NCI-H526 (cell line): ENCODE results near the gene UBAP2L.
"Not testable (repeated sequence)": the region's sequence is repeated elsewhere in the genome, so short reads cannot be mapped to it uniquely, and the experiment has no call there.

ENCODE experiments used
- DNase-seq, 2 experiments: peaks; one replicate each; lab custom pipeline; 2025; lab: John Stamatoyannopoulos, UW

Gene UBAP2L

DNA sequence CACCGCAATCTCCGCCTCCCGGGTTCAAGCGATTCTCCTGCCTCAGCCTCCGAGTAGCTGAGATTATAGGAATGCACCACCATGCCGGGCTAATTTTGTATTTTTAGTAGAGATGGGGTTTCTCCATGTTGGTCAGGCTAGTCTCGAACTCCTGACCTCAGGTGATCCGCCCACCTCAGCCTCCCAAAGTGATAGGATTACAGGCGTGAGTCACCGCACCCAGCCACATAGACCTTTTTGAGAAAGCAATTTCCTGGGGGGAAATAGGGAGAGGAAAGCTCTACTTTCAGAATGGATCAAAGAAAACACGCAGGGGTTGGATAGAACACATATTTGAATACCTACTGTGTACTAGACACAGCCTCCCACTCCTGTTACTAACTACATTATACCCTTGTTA is 15.0 kb upstream of the UBAP2L start:
- DNase-seq, result not testable (repeated sequence)

DNA sequence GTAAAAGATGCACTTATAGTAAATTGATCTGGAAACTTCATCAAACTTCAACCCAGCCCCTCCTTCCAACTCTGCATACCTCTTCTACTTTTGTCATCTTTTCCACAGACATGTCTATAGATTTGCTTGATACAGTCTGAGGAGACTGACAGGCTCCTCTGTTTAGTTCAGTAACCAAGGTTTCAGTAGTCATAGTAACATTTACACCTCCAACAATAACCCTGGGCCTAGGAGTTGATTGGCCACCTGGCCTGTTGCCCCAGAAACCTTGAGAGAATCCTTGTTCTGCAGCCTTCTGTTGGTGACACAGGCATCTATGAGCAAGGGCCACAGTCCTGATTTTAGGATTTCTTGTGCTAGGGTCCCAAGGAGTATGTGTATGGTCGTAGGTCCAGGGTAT is 14.6 kb upstream of the UBAP2L start, which contains the start of gene CFAP141:
Gene CFAP141 (minus strand): TSS at position 138 of the 400 bp plus-strand sequence. CDS start 26 bp downstream, at position 112.
- DNase-seq, result no peak

DNA sequence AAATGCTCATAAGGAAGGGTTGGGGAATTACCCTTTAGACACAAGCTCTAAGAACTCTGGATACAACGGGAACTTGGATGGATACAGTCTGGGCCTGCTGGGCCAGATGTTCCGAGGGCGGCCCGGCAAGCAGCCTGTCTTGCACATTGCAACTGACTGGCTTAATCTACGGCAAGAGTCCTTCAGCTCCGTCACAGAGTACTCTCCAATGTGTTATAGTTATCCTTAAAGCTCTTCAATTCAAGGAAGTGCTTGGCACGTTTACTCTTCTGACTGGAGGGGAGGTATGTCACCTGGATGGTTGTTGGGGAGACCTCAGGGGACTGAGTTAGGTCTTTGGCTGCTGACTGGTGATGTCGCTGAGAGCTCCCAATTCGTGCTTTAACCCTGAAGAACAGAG is 13.5 kb upstream of the UBAP2L start:
- DNase-seq, result no peak

DNA sequence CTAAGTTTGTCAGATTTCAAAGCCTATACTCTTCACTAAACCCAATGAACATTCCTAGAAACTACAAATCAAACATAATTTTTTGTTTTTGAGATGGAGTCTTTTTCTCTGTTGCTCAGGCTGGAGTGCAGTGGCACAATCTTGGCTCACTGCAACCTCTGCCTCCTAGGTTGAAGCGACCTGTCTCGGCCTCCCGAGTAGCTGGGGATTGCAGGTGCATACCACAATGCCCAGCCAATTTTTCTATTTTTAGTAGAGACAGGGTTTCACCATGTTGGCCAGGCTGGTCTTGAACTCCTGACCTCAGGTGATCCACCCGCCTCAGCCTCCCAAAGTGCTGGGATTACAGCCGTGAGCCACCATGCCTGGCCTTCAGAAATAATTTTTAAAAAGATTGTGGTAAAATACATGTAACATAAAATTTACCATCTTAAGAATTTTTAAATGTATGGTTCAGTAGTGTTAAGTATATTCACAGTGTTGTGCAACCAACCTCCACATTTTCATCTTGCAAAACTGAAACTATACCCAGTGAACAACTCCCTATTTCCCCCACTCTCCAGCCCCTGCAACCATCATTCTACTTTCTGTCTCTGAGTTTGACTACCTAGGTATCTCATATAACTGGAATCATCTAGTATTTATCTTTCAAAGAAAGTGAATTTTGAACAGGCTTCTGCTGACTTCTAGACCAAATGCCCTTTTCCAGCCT is 11.9 kb upstream of the UBAP2L start:
- no peak for DNase-seq

DNA sequence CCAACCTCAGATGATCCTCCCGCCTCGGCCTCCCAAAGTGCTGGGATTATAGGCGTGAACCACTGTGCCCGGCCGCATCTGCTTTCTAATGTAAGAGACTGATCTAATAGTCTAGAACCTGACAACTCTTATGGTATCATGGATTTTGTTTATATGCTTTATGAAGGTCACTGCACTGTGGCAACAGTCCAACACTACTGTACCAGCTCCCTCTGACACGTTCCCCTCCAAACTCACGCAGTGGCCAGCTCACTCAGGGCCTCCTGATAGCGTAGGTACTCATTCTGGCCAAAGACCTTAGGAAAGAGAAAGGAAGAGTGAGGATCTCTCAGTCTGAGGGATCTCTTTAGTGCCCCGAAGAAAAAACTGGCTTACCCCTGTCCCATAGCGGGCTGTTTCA is 8.7 kb upstream of the UBAP2L start:
- no peak for DNase-seq

DNA sequence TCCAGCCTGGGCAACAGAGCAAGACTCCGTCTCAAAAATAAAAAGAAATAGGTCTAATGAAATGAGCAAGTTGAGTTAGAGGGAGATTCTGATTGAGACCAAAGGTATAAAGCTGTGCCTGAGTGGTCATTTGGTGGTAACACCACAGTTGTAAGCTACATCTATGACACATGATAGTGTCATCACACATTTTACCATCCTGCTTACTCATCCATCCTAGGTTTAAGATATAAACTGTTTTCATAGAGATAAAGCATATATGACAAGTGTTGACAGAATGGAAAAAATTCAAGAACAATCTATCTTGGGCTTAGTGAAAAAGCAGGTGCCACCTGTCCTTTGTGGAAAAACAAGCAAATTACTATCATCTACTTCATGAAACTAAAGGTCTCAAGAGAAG is 7.5 kb upstream of the UBAP2L start:
- no peak for DNase-seq

DNA sequence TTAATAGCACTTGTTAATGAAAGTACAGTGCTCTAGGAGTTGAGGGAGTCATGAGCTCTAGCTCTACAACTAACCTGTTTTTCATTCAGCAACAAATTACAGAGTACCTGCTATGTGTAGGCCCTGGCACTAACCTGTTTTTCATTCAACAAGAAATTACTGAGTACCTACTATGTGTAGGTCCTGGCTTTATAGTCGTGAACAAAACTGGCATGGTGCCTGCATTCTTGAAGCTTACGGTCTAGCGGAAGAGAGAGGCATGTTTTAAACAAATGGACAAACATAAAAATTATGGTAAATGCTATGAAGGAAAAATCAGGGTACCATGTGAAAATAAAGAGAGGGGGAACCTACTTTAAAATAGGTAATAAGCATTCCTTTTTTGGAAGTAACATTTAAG is 2.2 kb upstream of the UBAP2L start:
- no peak for DNase-seq

DNA sequence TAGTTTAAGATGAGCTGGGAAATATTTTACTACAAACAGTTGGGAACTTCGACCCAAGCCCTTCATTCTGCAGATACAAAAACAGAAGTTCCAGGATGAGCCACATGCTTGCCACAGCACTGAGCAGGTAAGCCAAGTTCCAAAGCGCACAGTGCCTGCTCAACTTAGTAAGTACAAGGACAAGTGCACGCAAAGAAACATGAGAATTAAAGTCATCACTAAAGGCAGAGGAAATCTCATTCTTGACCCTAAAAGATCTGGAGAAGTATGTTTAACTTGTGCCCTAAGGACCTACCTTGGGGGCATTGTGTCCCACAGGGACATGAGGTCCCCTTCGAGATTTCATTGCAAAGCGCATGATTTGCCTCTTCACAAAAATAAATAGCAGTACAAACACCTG is 1.2 kb upstream of the UBAP2L start:
- peak; percentile 40 to 60 for DNase-seq

DNA sequence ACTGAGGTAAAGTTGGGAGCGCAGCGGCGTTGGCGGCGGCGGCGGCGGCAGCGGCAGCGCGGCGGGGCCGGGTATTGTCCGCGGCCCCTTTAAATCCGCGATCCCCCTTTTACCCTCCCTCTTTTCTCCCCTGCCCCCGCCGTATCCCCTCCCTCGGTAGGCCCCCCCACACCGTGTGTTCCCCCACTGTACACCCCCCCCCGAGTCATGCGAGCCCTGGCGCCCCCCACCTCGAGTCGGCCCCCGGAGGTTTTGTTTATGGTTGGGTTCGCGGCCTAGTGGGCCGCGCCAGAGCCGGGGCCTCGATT is 169 bp downstream of the UBAP2L start:
- no peak for DNase-seq

DNA sequence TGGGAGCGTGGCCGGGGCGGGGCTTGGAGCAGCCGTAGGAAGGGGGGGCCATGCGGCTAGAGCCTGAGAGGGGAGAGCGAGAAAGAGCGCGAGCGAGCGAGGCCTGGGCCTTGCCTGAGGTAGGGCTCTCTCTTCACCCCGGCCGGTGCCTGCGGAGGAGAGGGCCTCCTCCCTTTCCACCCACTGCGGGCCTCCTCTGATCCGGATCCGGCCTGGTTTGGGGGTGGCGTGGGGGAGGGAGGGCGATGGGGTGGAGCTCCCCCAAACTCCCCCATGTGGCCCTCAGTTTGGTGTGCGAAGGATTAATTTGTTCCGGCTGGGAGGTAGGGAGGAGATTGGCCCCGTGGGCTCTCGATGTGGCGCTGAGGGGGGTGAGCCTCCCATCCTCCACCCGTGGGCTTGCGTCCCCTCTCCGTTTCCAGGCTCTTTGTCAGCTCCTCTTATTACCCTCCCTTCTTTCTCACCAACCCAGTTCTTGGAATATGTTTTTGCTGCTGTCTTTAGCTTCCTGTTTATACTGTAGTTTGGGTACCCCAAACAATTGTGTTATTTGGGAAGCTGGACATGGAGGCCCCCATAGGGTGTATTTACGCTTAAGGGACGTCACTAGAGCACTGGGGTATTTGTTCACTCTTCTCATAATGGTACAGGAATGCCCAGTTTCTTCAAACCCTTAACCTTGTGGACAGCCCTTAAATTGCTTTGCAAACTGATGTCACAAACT is 685 bp downstream of the UBAP2L start:
- peak; percentile 65 to 87 for DNase-seq

DNA sequence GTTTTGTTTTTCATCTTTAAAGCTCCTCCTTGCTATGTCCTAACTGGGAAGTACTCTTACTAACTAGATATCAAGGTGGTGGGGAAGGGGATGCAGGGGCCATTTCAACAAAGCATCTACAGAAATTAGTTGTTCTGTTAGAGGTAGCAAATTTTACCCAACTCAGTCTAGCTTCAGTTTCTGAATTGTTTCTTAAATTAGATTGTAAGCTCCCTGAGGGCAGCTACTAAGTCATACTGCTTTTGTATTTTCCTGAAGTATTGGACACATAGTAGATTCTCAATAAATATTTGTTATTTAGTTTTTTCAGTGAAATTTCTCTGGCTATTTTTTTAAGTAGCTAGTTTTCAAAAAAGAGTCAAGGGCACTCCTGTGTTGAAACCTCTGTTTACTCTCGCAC is 1.8 kb downstream of the UBAP2L start:
- DNase-seq, result no peak

DNA sequence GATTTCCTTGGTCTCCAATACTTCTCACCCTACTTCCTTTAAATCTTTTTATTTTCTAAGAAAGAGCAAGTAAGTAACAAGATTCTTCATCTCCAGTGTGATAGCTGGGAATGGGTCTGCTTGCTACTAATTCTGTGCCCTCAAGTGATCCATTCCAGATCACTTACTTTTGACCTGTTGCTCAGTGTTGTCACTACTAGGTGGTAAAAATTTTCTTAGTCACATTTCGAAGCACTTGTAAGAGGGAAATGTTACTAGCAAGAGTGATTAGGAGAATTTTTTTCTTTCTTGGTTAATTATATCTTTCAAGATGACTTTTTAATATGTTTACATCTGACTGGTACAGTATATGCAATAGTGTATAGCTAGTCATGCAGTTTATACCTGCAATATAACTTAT is 2.2 kb downstream of the UBAP2L start:
- DNase-seq, result no peak

DNA sequence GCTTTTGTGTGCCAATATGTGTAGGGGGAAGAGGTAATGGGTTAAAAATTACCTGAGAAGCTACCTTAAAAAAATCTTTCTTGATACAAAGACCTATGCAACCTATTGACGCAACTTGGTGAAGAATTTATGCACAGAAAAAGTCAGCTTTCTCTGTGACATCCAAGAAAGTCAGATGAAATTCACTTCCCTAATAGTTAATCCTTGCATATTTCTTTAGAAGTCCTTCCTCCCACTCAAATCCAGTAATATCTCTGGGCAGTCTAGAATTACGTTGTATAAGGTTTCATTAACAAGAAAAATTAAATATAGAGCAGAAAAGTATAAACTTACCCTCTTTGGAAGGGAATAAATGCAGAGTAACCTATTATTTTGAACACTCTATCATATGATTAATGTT is 2.9 kb downstream of the UBAP2L start:
- no peak for DNase-seq

DNA sequence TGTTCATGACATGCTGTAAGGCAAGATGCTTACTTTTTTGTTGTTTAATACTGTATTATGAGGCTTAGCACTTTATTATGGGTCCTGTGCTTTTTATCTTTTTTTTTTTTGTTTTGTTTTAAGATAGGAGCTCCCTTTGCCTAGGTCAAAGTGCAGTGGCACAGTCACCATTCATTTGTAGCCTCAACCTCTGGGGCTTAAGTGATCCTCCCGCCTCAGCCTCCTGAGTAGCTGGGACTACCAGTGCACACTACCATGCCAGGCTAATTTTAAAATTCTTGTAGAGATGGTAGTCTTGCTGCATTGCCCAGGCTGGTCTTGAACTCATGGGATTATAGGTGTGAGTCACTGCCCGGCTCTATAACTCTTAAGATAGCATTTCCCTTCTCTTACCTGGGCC is 4.6 kb downstream of the UBAP2L start:
- no peak for DNase-seq

DNA sequence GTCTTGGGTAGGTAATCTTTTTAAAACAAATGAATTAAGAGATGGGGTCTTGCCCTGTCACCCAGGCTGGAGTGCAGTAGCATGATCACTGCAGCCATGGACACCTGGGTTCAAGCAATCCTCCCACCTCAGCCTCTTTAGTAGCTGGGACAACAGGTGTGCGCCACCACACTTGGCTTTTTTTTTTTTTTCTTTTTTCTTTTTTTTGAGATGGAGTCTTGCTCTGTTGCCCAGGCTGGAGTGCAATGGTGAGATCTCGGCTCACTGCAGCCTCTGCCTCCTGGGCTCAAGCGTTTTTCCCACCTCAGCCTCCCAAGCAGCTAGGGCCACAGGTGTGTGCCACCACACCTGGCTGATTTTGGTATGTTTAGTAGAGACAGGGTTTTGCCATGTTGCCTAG is 10.4 kb downstream of the UBAP2L start:
- DNase-seq, result not testable (repeated sequence)

DNA sequence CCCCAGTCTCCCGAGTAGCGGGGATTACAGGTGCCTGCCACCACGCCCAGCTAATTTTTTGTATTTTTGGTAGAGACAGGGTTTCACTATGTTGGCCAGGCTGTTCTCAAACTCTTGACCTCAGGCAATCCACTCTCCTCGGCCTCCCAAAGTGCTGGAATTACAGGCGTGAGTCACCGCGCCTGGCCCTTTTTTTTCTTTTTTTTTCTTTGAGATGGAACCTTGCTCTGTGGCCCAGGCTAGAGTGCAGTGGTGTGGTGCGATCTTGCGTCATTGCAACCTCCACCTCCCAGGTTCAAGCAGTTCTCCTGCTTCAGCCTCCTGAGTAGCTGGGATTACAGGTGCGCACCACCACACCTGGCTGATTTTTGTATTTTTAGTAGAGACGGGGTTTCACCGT is 12.4 kb downstream of the UBAP2L start:
- not testable (repeated sequence) for DNase-seq

DNA sequence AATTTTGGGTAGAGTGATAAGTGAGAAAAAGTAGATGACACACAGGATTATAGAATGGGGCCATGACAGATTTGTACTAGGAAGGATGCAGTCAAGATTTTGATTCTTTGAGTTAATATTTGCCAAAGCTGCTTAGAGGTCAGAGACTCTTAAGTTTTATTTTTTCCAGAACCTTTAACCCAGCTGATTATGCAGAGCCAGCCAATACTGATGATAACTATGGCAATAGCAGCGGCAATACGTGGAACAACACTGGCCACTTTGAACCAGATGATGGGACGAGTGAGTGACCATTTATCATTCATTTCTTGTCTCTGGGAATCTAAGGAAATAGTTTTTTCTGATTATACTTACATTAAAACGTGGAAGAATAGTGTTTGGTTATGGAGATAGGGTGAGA is 16.1 kb downstream of the UBAP2L start:
- no peak for DNase-seq

DNA sequence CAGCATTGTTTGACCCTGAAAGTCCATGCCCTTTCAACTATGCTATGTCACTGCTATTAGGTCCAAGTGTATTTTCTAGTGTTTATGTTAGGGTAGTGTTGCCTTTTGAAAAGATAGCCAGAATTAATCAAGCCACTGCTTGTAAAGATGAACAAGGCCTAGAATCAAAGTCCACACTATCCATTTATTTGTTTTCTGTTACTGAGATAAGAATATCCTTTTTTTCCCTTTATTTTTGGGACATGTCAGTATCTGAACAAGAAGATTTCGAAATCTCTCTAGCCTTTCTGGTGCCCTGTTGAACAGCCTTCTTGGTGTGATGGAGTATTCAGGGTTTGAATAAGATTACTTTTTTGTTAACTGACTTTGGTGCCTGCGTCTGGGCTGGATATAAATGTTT is 16.7 kb downstream of the UBAP2L start:
- DNase-seq, result no peak

DNA sequence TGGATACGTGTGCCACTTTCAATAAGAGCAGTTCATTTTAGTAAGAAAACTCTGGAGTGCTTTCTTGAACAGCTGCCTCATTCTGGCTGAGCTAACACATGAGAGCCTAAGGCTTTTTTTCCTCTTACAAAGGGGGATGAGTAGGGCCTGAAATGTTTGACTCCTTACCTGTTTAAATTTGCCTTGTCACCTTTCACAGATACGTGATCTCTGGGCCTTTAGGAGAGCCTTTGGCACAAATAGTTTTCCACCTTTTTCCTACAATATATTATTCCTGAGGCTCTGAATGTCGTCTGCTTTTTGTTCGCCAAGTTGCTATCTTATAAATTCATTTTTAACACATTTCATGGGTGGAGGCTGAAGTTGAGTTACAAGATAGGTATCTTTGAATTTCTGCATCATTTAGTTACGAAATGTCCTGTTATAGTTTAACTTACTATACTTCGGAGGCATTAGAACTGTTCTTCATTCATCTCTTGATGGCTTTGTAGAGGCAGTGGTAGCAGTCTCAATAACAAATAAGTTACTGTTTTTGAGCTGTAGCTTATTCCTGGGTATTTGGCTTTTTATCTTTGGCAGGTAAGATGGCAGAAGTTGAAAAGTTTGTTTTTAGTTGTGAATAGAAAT is 17.2 kb downstream of the UBAP2L start:
- no peak for DNase-seq

DNA sequence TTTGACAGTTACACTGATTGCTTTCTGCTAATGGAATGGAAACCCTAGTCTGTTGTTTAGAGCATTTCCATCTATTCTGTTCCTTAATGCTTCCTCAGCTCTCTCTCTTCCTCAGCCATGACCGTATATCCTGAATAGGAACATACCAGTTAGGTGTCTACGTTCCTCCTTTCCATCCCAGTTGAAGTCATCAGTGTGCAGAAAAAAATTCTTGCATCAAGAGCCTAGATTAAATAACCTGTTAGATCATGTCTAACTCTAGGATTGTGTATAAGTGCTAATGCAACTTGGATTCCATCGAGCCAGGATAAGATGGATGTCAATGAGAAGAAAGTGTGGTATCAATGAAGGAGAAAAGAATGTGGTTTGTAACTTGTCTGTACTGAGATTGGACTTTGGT is 18.7 kb downstream of the UBAP2L start:
- DNase-seq, result no peak

DNA sequence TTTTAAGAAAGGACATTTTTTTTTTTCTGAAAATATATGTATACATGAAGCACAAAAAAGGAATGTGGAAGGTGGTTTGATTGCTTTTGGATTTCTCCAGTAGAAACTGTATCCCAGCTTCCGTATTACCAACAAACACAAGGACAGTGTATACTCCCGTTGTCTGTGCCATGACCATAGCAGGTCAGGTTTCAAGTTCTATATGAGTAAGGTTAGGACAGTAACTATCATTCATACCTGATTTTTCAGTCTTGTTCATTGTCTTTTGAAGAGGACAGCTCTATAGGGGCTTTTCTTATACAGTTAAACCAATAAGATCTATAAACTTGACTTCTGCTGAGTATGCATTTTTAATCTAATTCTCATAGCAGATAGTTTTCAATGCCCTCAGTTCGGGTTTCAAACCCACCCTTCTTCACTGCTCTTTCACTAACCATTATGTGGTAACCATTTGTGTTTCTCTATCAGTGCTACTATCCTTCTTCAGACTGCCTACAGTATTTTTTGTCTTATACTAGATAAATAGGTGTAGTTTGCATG is 19.6 kb downstream of the UBAP2L start:
- DNase-seq, result no peak

DNA sequence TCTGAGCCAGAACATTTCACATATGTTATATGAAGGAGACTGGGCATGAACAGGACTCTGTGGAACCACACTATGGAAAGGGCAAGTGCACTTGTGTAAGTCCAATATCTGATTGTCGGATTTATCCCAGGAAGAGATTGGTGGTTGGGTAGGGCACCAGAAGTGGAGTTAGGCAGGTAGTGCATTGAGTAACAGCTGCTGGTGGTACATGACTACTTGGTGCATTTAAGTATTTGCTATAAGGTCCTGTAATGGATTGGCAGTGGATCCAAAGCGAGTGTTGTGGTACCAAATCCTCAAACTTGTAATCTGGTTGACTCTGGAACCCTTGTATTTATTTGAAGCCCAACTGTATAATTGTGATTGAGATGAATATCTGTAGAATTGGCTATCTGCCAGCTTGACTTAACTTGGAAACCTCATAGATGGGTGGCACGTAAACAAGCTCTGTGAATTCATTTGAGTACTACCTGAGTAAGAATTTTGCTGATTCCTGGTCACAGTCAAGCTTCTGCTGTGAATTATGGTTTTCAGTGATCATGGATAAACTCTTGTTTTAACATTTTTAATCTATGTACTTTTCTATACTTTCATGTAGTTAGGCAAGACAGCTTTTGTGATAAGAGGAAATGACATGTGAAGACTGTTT is 21.1 kb downstream of the UBAP2L start:
- DNase-seq, result no peak

DNA sequence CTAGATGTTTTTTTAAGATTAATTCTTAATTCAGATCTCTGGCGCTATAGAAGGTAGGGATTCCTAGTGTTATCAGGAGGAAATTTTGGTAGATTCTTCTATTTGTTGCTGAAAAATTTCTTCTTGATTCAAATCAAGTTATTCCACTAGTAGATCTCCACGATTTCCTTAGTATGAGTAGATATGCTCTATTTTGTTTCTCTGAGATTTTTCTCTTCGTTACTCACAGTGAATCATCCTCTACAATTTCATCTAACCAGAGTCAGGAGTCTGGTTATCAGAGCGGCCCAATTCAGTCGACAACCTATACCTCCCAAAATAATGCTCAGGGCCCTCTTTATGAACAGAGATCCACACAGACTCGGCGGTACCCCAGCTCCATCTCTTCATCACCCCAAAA is 32.9 kb downstream of the UBAP2L start:
- DNase-seq, result no peak
